C4-2B (cell line): ENCODE measurements around the gene STARD10.

Source experiments
- H3K27ac ChIP-seq: fragments of 450-650 bp; 2 replicates; pipeline ENCODE4 v1.5.1; 2017
- ZFX ChIP-seq: fragments of 450-650 bp; IDR thresholded peaks from 2 replicates; pipeline ENCODE4 v1.6.1; 2017
- TF ChIP-seq, protein P1 (sequence below): fragments of 450-650 bp; conservative IDR thresholded peaks from 2 replicates; pipeline ENCODE4 v1.5.1; 2017; ENCODE audit warnings: mild to moderate bottlenecking

STARD10 gene

DNA sequence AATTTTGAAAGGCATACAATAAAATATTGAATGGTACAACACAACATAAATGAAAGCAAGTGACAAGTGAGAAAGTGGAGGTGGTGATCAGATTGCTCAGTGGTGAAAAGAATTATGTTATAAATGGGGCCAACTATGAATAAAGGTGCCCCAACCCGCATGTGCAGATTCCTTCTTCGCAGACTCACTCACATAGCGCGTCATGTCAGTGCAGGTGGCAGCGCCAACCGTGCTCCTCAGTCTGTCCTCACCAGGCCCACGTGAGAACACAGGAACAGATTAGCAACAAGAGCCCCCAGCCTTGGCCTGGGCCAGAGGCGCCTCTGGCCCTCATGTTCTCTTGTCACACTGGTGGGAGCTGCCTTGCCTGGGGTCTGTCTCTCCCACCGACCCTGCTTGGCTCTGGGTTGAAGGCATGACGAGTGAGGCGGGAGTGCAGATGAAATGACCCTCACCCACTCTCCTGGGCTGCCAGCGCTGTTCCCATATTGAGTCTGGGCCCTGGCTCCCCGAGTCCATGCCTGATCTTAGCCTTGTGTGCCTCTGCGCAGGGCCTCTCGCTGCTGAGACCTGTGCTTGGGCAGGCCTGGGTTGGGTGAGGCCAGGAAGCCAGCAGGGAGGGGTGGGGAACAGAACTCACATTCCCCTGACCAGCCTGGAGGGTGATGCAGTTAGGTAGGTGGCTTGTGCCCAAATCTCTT is 26.7 kb upstream of the STARD10 start:
- no peak overlapping the region; the same call in 1 of the 2 replicates for H3K27ac ChIP-seq
- no peak for TF ChIP-seq ZFX
- TF ChIP-seq, protein P1, sequence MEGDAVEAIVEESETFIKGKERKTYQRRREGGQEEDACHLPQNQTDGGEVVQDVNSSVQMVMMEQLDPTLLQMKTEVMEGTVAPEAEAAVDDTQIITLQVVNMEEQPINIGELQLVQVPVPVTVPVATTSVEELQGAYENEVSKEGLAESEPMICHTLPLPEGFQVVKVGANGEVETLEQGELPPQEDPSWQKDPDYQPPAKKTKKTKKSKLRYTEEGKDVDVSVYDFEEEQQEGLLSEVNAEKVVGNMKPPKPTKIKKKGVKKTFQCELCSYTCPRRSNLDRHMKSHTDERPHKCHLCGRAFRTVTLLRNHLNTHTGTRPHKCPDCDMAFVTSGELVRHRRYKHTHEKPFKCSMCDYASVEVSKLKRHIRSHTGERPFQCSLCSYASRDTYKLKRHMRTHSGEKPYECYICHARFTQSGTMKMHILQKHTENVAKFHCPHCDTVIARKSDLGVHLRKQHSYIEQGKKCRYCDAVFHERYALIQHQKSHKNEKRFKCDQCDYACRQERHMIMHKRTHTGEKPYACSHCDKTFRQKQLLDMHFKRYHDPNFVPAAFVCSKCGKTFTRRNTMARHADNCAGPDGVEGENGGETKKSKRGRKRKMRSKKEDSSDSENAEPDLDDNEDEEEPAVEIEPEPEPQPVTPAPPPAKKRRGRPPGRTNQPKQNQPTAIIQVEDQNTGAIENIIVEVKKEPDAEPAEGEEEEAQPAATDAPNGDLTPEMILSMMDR: no peak

DNA sequence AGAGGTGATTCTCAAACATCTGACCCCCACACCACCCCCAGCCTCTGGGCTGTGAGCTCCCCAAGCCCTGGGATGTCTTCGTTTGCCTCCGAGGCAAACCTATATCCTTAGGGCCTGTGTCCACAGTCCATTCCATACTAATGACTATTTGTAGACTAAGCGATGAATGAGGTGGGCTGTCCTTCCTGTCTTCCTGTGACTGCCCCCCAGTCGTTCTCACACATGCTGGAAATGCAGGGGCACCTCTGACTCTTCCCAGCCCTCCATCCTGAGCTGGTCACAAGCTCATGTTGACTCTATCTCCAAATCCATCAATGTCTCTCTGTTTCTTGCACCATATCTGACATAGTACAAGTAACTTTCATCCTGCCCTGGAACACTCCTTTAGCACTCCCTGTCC is 25.1 kb upstream of the STARD10 start:
- TF ChIP-seq ZFX: no peak
- TF ChIP-seq, protein P1: no peak
- no peak overlapping the region for H3K27ac ChIP-seq

DNA sequence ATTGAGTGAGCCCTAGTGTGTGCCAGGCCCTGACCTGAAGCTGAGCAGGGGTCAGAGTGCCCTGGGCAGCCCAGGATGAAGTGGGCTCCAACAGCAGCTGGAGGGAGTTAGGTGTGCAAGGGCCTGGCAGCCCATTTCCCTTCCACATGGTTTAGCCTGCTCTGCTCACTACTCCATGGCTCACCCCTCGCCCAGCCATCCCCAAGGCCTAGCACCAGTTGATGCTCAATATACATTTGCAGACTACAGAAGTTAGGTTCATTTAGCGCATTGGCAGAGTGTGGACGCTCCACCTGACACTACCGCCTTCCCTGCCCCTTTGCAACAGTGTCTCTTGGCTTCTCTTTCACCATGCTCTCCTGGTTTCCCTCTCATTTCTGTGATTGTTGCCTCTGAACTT is 24.1 kb upstream of the STARD10 start:
- H3K27ac ChIP-seq: no peak overlapping the region
- TF ChIP-seq ZFX: no peak
- TF ChIP-seq, protein P1: no peak

DNA sequence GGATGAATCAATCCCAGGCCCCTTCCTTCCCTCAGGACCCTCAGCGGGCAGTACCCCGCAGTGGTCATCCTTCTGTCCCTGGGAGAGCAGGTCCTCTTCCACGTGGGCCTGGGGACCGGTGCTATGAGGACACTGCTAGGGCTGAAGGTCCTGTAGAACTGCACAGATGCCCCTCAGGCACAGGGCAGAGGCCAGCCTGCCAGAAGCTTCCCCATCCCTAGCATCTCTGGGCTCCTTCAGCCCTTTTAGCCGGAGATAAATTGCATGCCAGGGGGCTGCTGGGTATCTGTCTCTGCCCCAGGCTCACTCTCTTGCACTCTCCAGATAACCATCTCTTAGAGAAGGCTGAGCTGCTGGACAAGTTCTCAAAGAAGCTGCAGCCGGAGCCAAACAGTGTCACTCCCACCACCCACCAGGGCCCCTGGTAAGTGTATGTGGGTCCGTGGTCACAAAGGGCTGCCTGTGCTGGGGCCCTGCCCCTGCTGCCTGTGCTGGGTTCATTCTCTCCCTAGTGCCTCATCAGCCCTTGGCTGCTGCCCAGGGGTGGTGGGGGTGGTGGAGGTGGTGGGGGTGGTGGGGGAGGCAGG is 22.6 kb upstream of the STARD10 start:
- TF ChIP-seq, protein P1: no peak
- no peak for TF ChIP-seq ZFX
- H3K27ac ChIP-seq: no peak overlapping the region

DNA sequence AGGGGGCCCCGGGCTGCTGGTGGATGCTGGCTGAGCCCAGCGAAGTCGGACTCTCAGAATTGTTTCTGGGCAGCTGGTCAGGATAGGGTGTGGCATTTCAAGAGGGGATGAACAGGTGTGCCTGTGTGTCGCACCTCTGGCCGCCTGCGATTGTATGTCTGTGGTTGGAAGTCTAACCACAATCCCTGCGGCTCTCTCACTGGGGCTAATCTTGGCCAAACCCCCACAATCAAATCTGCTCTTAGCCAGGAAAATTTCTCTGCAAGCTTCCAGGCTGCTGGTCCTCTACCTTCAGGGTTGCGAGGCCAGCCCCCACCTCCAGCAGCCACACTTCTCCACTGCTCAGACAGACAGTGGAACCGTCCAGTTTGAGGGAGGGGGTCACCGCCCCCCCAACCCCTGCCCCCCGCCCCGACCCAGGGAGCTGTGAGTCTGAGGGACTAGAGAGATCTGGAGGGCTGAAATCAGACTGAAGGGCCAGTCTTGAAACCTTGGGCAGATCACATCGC is 21.3 kb upstream of the STARD10 start:
- H3K27ac ChIP-seq: peak overlapping the region; percentile 91; the same call in 1 of the 2 replicates
- no peak for TF ChIP-seq ZFX
- TF ChIP-seq, protein P1: no peak

DNA sequence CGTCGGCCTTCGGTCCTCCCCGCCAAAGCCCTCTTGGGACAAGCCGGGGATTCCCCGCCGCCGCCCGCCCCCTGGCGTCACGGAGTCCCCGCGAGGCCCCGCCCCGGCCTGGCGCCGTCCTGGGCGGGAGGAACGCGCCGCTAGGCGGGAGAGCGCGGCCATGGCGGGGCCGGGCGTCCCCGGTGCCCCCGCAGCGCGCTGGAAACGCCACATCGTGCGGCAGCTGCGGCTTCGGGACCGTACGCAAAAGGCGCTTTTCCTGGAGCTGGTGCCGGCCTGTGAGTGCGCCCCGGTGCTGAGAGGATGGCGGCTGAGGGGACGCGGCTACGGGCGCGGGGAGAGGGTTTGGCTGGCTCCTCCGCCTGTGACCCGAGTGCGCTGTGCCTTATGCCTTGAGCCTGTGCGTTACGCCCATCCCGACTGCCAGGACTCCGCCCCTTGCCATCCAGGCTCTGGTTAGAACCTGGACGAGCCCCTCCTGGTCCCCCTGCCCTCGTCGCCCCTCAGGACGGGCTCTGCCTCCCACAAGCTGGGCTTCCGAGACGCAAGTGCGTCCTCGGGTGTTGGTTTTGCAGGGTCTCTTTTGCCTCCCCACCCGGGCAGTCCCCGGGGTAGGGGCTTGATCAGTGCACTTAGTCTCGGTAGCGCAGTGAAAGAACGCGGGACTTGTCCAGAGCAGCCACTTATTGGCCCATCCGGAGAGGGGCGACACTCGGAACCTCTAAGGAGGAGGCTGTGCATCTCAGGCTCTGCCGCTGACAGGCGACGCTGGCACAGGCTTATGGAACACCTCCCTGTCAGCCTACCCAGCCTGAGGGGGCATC is 20.7 kb upstream of the STARD10 start, which contains the start of gene ATG16L2:
ATG16L2 (plus strand) TSS at position 126 of the 824 bp plus-strand sequence; CDS start at position 161, 35 bp downstream.
- no peak for TF ChIP-seq ZFX
- TF ChIP-seq, protein P1: no peak; the same call in 1 of the 2 replicates
- H3K27ac ChIP-seq: peak within 1 kb of the TSS; percentile 91
